GM23248 (cell line): ENCODE measurements around the gene USP36. TPM values are rescaled to one million over a fixed set of nuclear protein-coding genes. Genes with fewer than 3 reads are reported as not detected.
A peak's percentile ranks its signal among the peaks of the same experiment; 100 is the strongest.

Source experiments
- DNase-seq: peaks from one replicate; pipeline ENCODE4 v3.0.0-alpha.2; 2015
- H2AFZ ChIP-seq: fragments of 200-600 bp; sonication (generic); 2 replicates; pipeline ENCODE4 v1.6.1; 2016; ENCODE audit warnings: antibody characterized with exemption
- H3F3A ChIP-seq: fragments of 200-600 bp; sonication (generic); 2 replicates; pipeline ENCODE4 v1.6.1; 2016; ENCODE audit warnings: mild to moderate bottlenecking, antibody characterized with exemption, mixed run types; ENCODE audit not compliant: insufficient read depth
- H3K27ac ChIP-seq: fragments of 200-600 bp; sonication (generic); 2 replicates; pipeline ENCODE4 v1.5.1; 2016; ENCODE audit warnings: mild to moderate bottlenecking
- H3K27me3 ChIP-seq: fragments of 200-600 bp; sonication (generic); replicated peaks from 2 replicates; pipeline ENCODE4 v1.6.1; 2016; ENCODE audit warnings: mild to moderate bottlenecking; ENCODE audit not compliant: insufficient read depth
- H3K36me3 ChIP-seq: fragments of 200-600 bp; sonication (generic); 2 replicates; pipeline ENCODE4 v1.6.1; 2016; ENCODE audit warnings: low read depth, mild to moderate bottlenecking
- H3K4me1 ChIP-seq: fragments of 200-600 bp; sonication (generic); 2 replicates; pipeline ENCODE4 v1.6.1; 2016; ENCODE audit warnings: mild to moderate bottlenecking; ENCODE audit not compliant: insufficient read depth
- H3K4me2 ChIP-seq: fragments of 200-600 bp; sonication (generic); one replicate; pipeline ENCODE4 v1.6.1; 2016; ENCODE audit warnings: mild to moderate bottlenecking; ENCODE audit not compliant: unreplicated experiment
- H3K4me3 ChIP-seq: fragments of 200-600 bp; sonication (generic); 2 replicates; pipeline ENCODE4 v1.5.1; 2016; ENCODE audit warnings: mild to moderate bottlenecking
- H3K79me2 ChIP-seq: fragments of 200-600 bp; sonication (generic); 2 replicates; pipeline ENCODE4 v1.6.1; 2016; ENCODE audit warnings: mild to moderate bottlenecking; ENCODE audit not compliant: insufficient read depth
- H3K9ac ChIP-seq: fragments of 200-600 bp; sonication (generic); 2 replicates; pipeline ENCODE4 v1.6.1; 2016; ENCODE audit warnings: mild to moderate bottlenecking
- H3K9me2 ChIP-seq: fragments of 200-600 bp; sonication (generic); 2 replicates; pipeline ENCODE4 v1.6.1; 2016; ENCODE audit warnings: mixed run types, mild to moderate bottlenecking, moderate library complexity; ENCODE audit not compliant: insufficient read depth
- H3K9me3 ChIP-seq: fragments of 200-600 bp; sonication (generic); one replicate; pipeline ENCODE4 v1.6.1; 2017; ENCODE audit warnings: low read depth
- H4K20me1 ChIP-seq: fragments of 200-600 bp; sonication (generic); 2 replicates; pipeline ENCODE4 v1.6.0; 2016; ENCODE audit not compliant: insufficient read depth
- EZH2 ChIP-seq: fragments of 200-600 bp; sonication (generic); IDR thresholded peaks from 2 replicates; pipeline ENCODE4 v1.6.1; 2018; ENCODE audit warnings: antibody characterized with exemption, mild to moderate bottlenecking; ENCODE audit not compliant: insufficient read depth, poor library complexity, severe bottlenecking
- EZH2phosphoT487 ChIP-seq: fragments of 200-600 bp; sonication (generic); IDR thresholded peaks from 2 replicates; pipeline ENCODE4 v1.6.1; 2018; ENCODE audit warnings: antibody characterized with exemption, moderate library complexity, mild to moderate bottlenecking, low read depth; ENCODE audit not compliant: insufficient read depth
- WGBS, 2 experiments: methylation state at CpG; one replicate each; pipeline ENCODE4 v1.1.6; 2015 to 2017; ENCODE audit warnings: low lambda C conversion rate in 2 of 2, low coverage in 1 of 2; ENCODE audit errors: missing lambda C conversion rate in 2 of 2; 5-methylcytosine and 5-hydroxymethylcytosine counted together
- in situ Hi-C: fragments of 300-500 bp; cut with MboI; formaldehyde crosslinking; loops from 2 replicates; pipeline ENCODE4 v1.15.0; 2020
- polyA plus RNA-seq: library from polyadenylated mRNA; unstranded; fragments of >200 nt; fragmentation: Nextera tagmentation; extraction: Ambion mirVana; gene quantifications from 2 replicates; pipeline ENCODE4 v1.2.1, GENCODE V29; 2016
- total RNA-seq: library from RNA; depleted of rRNA; stranded (reverse); fragments of >200 nt; shearing (Covaris generic); gene quantifications from 2 replicates; pipeline ENCODE4 v1.2.3, GENCODE V29; 2014

Gene USP36
- total and polyA plus RNA-seq, 2 experiments from 2014 or later = 19.9 to 30.2 TPM

DNA sequence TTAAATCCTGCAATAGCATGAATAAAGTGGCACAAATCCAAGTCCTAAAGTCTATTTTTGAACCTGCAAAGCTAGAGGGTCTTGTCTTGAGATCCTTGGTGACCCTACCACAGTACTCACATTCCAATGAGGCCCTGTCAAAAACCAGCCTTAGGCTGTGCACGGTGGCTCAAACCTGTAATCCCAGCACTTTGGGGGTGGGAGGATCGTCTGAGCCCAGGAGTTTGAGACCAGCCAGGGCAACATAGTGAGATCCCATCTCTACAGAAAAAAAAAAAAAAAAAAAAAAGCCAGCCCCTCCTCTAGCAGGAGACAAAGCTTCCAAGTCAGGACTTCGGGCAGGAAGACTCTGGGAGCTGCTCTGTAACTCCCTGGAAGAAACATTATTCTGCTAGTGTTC, 74.8 kb downstream of the USP36 start:
- Histone ChIP-seq H4K20me1 (no peaks in the 10 kb centered on the region; the same call in 1 of the 2 replicates), H3K4me1 (peaks cover 24% of the 10 kb centered on the region), H3K4me3 (no peak overlapping the region), H3K36me3 (no peaks in the 10 kb centered on the region), H3K27ac (no peak overlapping the region), H3K9me2 (no peaks in the 10 kb centered on the region), H2AFZ (no peak overlapping the region), H3K9me3 (no peaks in the 10 kb centered on the region), H3K79me2 (peaks cover 95% of the 10 kb centered on the region), H3F3A (peaks cover 20% of the 10 kb centered on the region), H3K4me2 (no peak overlapping the region), H3K9ac (no peak overlapping the region), H3K27me3 (no peaks in the 10 kb centered on the region)
- in situ Hi-C loops = no loop called here
- TF ChIP-seq EZH2 (no peak), EZH2phosphoT487 (no peak)
- 52 to 68% methylated on average over 3 of the region's 3 CpGs for WGBS, 2 experiments
- DNase-seq = no peak

GRCh38 chr17:78764871-78765270, 75.7 kb downstream of the USP36 start:
- H4K20me1 ChIP-seq = no peaks in the 10 kb centered on the region; the same call in 1 of the 2 replicates
- H3K27ac ChIP-seq = no peak overlapping the region
- H3K9ac ChIP-seq = no peak overlapping the region
- no peak overlapping the region for H2AFZ ChIP-seq
- 91 to 92% methylated on average over 8 of the region's 8 CpGs for WGBS, 2 experiments
- no peak overlapping the region for H3K4me3 ChIP-seq
- TF ChIP-seq EZH2phosphoT487 (no peak), EZH2 (no peak)
- H3K4me1 ChIP-seq = peaks cover 24% of the 10 kb centered on the region
- H3K27me3 ChIP-seq = no peaks in the 10 kb centered on the region
- no peaks in the 10 kb centered on the region for H3K9me3 ChIP-seq
- H3K79me2 ChIP-seq = peaks cover 92% of the 10 kb centered on the region
- no peak overlapping the region for H3K4me2 ChIP-seq
- no peak for DNase-seq
- in situ Hi-C loops = no loop called here
- no peaks in the 10 kb centered on the region for H3K9me2 ChIP-seq
- H3K36me3 ChIP-seq = no peaks in the 10 kb centered on the region
- peaks cover 20% of the 10 kb centered on the region for H3F3A ChIP-seq

DNA sequence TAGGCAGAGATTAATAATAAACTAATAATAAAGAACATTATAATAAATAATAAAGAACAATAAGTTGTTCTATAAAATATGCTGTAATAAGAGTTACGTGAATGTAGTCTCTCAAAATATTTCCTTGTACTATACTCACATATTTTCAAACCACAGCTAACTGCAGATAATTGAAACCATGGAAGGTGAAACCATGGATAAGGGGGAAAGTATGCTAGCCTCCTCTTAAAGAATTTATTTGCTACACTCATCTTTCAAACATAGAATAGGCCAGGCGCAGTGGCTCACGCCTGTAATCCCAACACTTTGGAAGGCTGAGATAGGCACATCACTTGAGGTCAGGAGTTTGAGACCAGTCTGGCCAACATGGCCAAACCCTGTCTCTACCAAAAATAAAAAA, 77.1 kb downstream of the USP36 start:
- Histone ChIP-seq H4K20me1 (no peaks in the 10 kb centered on the region; the same call in 1 of the 2 replicates), H3K27ac (no peak overlapping the region), H3K4me2 (no peak overlapping the region), H3F3A (peaks cover 20% of the 10 kb centered on the region), H3K4me1 (peaks cover 24% of the 10 kb centered on the region), H3K4me3 (no peak overlapping the region), H3K9me2 (no peaks in the 10 kb centered on the region), H2AFZ (no peak overlapping the region), H3K79me2 (peaks cover 92% of the 10 kb centered on the region), H3K9ac (no peak overlapping the region), H3K36me3 (no peaks in the 10 kb centered on the region), H3K9me3 (no peaks in the 10 kb centered on the region), H3K27me3 (no peaks in the 10 kb centered on the region)
- in situ Hi-C loops = no loop called here
- TF ChIP-seq EZH2 (no peak), EZH2phosphoT487 (no peak)
- no peak for DNase-seq
- 81 to 85% methylated on average over 3 of the region's 3 CpGs for WGBS, 2 experiments

- Histone ChIP-seq H3K4me3 (no peak overlapping the region), H3K9me2 (no peaks in the 10 kb centered on the region), H3K79me2 (peaks cover 92% of the 10 kb centered on the region), H3K27me3 (no peaks in the 10 kb centered on the region), H4K20me1 (no peaks in the 10 kb centered on the region; the same call in 1 of the 2 replicates), H3F3A (peaks cover 20% of the 10 kb centered on the region), H3K4me1 (peaks cover 24% of the 10 kb centered on the region), H3K36me3 (no peaks in the 10 kb centered on the region), H3K9ac (no peak overlapping the region), H3K9me3 (no peaks in the 10 kb centered on the region), H2AFZ (no peak overlapping the region), H3K4me2 (peak overlapping the region; percentile 9), H3K27ac (0 out of 2 replicates have a peak overlapping the region, but pooled peaks have one; percentile 24)
- peak; percentile 47 for DNase-seq
- TF ChIP-seq EZH2 (no peak), EZH2phosphoT487 (no peak)
- in situ Hi-C loops = no loop called here
- WGBS, 2 experiments = 47 to 48% methylated on average over 5 of the region's 5 CpGs
Measured at GRCh38 chr17:78761789-78762406, 78.7 kb downstream of the USP36 start.

DNA sequence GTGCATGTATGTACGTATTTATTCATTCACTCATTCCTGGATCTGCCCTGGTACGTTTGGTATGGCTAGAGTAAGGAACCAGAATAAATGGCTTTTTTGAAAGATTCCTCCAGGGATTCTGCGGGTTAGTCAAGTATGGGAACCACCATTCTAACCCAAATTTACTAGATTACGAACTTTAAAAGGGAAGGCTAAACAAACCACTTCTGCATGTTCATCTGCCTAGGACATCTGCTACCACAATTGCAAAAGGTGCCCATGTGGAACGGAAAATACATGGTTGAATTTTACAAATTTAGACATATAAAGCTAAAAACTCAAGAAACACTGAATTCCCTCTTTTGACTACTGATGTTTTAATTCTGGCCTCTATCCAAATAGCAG, 80.7 kb downstream of the USP36 start:
- Histone ChIP-seq H4K20me1 (no peaks in the 10 kb centered on the region), H3K4me1 (peaks cover 24% of the 10 kb centered on the region), H3K4me3 (no peak overlapping the region), H3K4me2 (no peak overlapping the region), H3F3A (peaks cover 14% of the 10 kb centered on the region), H3K9me2 (no peaks in the 10 kb centered on the region), H2AFZ (no peak overlapping the region), H3K27ac (no peak overlapping the region), H3K79me2 (peaks cover 92% of the 10 kb centered on the region), H3K9ac (no peak overlapping the region), H3K27me3 (no peaks in the 10 kb centered on the region), H3K9me3 (no peaks in the 10 kb centered on the region), H3K36me3 (no peaks in the 10 kb centered on the region)
- TF ChIP-seq EZH2phosphoT487 = no peak
- TF ChIP-seq EZH2 = no peak
- in situ Hi-C loops = no loop called here
- DNase-seq = no peak
- 98 to 100% methylated on average over 5 of the region's 5 CpGs for WGBS, 2 experiments
